Bronchial epithelial cell (primary cell): ENCODE data around the gene MAP4K4. TPM values are rescaled to one million over a fixed set of nuclear protein-coding genes. Genes with fewer than 3 reads are reported as not detected.

Experiments used
- DNase-seq: peaks from one replicate; pipeline ENCODE4 v3.0.0-alpha.2; 2010; ENCODE audit warnings: low read depth
- FAIRE-seq: peaks from 2 replicates; lab custom pipeline; 2011; peaks lifted over from hg19 to GRCh38; lab: Jason Lieb, UNC
- H3K27me3 ChIP-seq: 2 replicates; pipeline ENCODE4 v1.5.1; 2011; ENCODE audit warnings: low read length; ENCODE audit not compliant: control insufficient read depth, insufficient read depth
- H3K36me3 ChIP-seq: 2 replicates; pipeline ENCODE4 v1.5.1; 2011; ENCODE audit warnings: low read length; ENCODE audit not compliant: control insufficient read depth, insufficient read depth
- H3K4me3 ChIP-seq: 2 replicates; pipeline ENCODE4 v1.5.1; 2011; ENCODE audit warnings: mild to moderate bottlenecking, low read depth, low read length, control low read depth
- total RNA-seq: library from RNA; depleted of rRNA; stranded (reverse); fragments of >200 nt; gene quantifications from 2 replicates; pipeline ENCODE4 v1.2.1, GENCODE V29; 2014
- TF ChIP-seq, protein P1 (sequence below): IDR thresholded peaks from 2 replicates; pipeline ENCODE4 v1.5.1; 2011; ENCODE audit warnings: mild to moderate bottlenecking, moderate library complexity, low read length, control low read depth, inconsistent platforms; ENCODE audit not compliant: insufficient read depth, severe bottlenecking

The MAP4K4 gene
- total RNA-seq, 1 donor from 2014 or later, result 81.1 TPM

GRCh38 chr2:101842471-101842870 is 145.0 kb downstream of the MAP4K4 start:
- peaks cover 5% of the 10 kb centered on the region for H3K36me3 ChIP-seq
- DNase-seq (no peak), FAIRE-seq (no peak)
- no peak overlapping the region for H3K4me3 ChIP-seq
- TF ChIP-seq, protein P1, sequence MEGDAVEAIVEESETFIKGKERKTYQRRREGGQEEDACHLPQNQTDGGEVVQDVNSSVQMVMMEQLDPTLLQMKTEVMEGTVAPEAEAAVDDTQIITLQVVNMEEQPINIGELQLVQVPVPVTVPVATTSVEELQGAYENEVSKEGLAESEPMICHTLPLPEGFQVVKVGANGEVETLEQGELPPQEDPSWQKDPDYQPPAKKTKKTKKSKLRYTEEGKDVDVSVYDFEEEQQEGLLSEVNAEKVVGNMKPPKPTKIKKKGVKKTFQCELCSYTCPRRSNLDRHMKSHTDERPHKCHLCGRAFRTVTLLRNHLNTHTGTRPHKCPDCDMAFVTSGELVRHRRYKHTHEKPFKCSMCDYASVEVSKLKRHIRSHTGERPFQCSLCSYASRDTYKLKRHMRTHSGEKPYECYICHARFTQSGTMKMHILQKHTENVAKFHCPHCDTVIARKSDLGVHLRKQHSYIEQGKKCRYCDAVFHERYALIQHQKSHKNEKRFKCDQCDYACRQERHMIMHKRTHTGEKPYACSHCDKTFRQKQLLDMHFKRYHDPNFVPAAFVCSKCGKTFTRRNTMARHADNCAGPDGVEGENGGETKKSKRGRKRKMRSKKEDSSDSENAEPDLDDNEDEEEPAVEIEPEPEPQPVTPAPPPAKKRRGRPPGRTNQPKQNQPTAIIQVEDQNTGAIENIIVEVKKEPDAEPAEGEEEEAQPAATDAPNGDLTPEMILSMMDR, result no peak
- H3K27me3 ChIP-seq, result no peaks in the 10 kb centered on the region

DNA sequence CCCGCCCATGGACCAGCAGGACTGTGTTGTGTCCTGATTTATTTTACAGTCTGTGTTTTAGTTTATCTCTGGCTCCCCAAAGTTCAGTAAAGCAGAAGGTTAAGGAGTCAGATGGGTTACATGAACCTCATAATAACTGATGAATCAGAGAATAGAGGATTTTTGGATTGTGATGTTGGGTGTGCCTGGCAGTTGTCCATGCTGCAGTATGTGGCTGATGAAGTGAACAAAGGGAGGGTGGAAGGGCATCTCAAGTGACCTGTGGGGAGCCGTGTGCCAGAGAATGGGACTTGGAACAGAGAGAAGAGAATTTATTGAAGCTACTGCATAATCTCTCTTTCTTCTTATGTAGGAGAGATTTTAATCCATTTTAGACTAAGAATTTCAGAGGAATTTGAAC is 145.5 kb downstream of the MAP4K4 start:
- H3K4me3 ChIP-seq, result no peak overlapping the region
- peak; percentile 15 for DNase-seq
- no peak for FAIRE-seq
- no peaks in the 10 kb centered on the region for H3K27me3 ChIP-seq
- H3K36me3 ChIP-seq, result peaks cover 5% of the 10 kb centered on the region
- TF ChIP-seq, protein P1, result no peak

DNA sequence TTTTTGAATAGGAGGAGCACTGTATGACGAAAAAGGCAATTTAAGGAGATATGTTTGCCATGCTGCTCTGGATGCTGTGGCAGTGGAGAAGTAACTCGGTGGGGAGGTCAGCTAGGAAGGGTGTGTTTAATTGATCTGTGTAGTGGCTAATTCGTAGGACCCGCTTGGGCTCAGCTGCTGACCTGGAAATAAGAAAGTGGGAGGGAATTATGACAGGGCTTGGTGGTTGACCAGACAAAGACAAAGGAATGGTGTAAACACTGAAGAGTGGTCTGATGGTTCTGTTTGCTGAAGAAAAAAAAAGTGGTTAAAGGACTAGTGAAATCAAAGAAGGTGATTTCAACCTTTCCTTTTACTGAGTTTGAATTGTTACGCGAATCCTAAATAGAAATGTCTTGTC is 146.0 kb downstream of the MAP4K4 start:
- no peaks in the 10 kb centered on the region for H3K27me3 ChIP-seq
- H3K36me3 ChIP-seq, result peaks cover 5% of the 10 kb centered on the region
- H3K4me3 ChIP-seq, result no peak overlapping the region
- TF ChIP-seq, protein P1, result no peak
- FAIRE-seq (no peak), DNase-seq (no peak)

DNA sequence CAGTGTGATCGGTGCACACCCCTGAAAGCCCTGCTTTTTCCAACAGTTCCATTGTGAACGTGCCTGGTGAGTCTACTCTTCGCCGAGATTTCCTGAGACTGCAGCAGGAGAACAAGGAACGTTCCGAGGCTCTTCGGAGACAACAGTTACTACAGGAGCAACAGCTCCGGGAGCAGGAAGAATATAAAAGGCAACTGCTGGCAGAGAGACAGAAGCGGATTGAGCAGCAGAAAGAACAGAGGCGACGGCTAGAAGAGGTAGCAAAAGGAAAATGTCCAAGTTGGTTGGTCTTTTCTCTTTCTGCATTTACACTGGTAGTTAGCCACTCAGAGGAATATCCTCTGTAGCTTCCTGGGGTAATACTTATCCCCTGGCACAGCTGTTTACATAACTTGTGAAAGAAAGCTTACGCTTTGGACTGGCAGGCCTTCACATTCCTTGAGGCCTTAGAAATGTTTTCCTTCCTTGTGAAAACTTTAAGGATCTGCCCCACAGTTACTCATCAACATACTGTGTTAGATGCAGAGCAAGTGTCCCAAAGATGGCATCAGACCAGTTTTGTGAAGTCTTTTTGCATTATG is 146.6 kb downstream of the MAP4K4 start:
- Histone ChIP-seq H3K36me3 (peaks cover 5% of the 10 kb centered on the region), H3K4me3 (no peak overlapping the region), H3K27me3 (no peaks in the 10 kb centered on the region)
- TF ChIP-seq, protein P1, result no peak
- FAIRE-seq (no peak), DNase-seq (peak; percentile 35)

GRCh38 chr2:101846973-101847372 is 149.5 kb downstream of the MAP4K4 start:
- TF ChIP-seq, protein P1, result no peak
- H3K27me3 ChIP-seq, result no peaks in the 10 kb centered on the region
- H3K36me3 ChIP-seq, result peaks cover 3% of the 10 kb centered on the region
- FAIRE-seq (no peak), DNase-seq (no peak)
- no peak overlapping the region for H3K4me3 ChIP-seq
